ENCODE data around the gene OIP5. TPM values are rescaled to one million over a fixed set of nuclear protein-coding genes. Genes with fewer than 3 reads are reported as not detected.

Gene OIP5
- total and polyA plus RNA-seq, 2 of the 13 experiments (the other 11 are each of a cell fraction or from before 2014, with no cell fraction given) = 10.7 to 38.0 TPM

DNA sequence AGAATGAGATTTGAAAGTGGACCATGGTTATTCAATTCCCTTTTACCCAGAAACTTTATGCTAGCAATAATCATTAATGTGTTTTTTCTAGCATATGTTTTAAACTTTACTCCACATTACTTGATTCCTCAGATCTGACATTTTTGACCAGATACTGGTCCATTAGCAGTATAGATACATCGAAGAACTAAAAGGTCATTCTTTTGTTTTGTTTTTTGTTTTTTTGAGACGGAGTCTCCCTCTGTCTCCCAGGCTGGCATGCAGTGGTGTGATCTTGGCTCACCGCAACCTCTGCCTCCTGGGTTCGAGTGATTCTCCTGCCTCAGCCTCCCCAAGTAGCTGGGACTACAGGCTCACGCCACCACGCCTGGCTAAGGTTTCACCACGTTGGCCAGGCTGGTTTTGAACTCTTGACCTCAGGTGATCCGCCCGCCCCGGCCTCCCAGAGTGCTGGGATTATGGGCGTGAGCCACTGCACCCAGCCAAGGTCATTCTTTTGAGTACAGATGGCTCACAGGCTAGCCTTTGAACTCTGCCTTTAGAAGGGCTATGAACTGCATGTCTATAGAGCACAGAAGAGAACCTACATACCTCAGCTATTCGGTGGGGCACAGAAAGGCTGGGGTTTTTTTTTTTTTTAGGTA lies 72.7 kb downstream of the OIP5 start:
- H3K9me3 ChIP-seq (ENCODE audit: low read length) = no peaks in the 10 kb centered on the region
- H3K79me2 ChIP-seq (ENCODE audit: insufficient read depth, low read length) = no peaks in the 10 kb centered on the region
- peaks cover 6 to 10% of the 10 kb centered on the region in 2 experiments; a peak in 3 of 5 replicates for H3K36me3 ChIP-seq (replicated peaks in 1 of 2; ENCODE audit: control insufficient read depth in 1 of 2, insufficient read depth in 2 of 2, low read length in 2 of 2)
- in situ Hi-C loops (cut with HindIII; ENCODE audit: extremely low pct_ligation_motif_present, low pct_unique_long_range_greater_than_20kb) (no loop called here), intact Hi-C loops (cut with micrococcal nuclease; ENCODE audit: unreplicated experiment) (no loop called here)
- CTCF ChIA-PET (ENCODE audit: low intra/inter-chr PET ratio, low total read pairs) = no interaction called here
- peak overlapping the region in 1 of 3 experiments; percentile 26; a peak in 1 of 6 replicates for H3K4me3 ChIP-seq (replicated peaks in 1 of 3; ENCODE audit: insufficient read depth in 1 of 3, low read depth in 2 of 3, low read length in 3 of 3)
- DNase-seq (ENCODE audit: low spot score) = peak; percentile 96
- WGBS (ENCODE audit: low lambda C conversion rate) = 12% methylated on average over 12 of the region's 12 CpGs
- peak overlapping the region; percentile 6 for H3K4me2 ChIP-seq (ENCODE audit: low read depth, low read length)
- peak; percentile 98 for ATAC-seq
- peak; percentile 86 for FAIRE-seq
- H2AFZ ChIP-seq (ENCODE audit: low read length) = no peak overlapping the region
- peaks cover 85% of the 10 kb centered on the region for H3K4me1 ChIP-seq (ENCODE audit: insufficient read depth, low read length)
- POLR2A ChIA-PET = interaction anchor here (0.6 to 2.2 kb wide), 5 partner anchors 21 to 396 kb away, joined by 3 to 10 read pairs (median 3); partner anchors contain the start of genes CHP1 and EXD1
- H3K27ac ChIP-seq (ENCODE audit: extremely low read length, insufficient read depth, low read length) = peak overlapping the region; percentile 76
- H3K9ac ChIP-seq (ENCODE audit: insufficient read depth, low read depth, low read length) = no peak overlapping the region; the same call in 1 of the 2 replicates
- no TSS peak for BruUV-seq (replicated peaks)
- no peaks in the 10 kb centered on the region for H3K27me3 ChIP-seq (ENCODE audit: control insufficient read depth in 1 of 2, insufficient read depth in 2 of 2, low read length in 2 of 2)
- H4K20me1 ChIP-seq (ENCODE audit: insufficient read depth, low read length) = no peaks in the 10 kb centered on the region
- TF ChIP-seq KLF16 (CRISPR knock-in tag; IDR thresholded peaks at IDR 0.05) = peak in 1 of 2 experiments; percentile 60; a peak in 2 of 4 replicates
- TF ChIP-seq, protein P1, sequence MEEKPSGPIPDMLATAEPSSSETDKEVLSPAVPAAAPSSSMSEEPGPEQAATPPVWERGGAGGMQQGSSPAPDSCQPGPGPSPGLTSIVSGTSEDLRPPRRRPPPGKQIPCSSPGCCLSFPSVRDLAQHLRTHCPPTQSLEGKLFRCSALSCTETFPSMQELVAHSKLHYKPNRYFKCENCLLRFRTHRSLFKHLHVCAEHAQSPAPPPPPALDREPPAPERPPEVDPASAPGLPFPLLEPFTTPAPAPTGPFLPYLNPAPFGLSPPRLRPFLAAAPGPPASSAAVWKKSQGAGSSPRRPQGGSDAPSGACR (CRISPR knock-in tag; IDR thresholded peaks at IDR 0.05) = peak; percentile 70; the same call in 1 of the 2 replicates
- TF ChIP-seq ZNF781 (CRISPR knock-in tag; IDR thresholded peaks at IDR 0.05; ENCODE audit: borderline replicate concordance, not compliant biosample characterization) = peak; percentile 70
- 0 out of 2 replicates have a peak, but pooled peaks have one; percentile 65 for TF ChIP-seq BRD4 (CRISPR knock-in tag; IDR thresholded peaks at IDR 0.05)
- TF ChIP-seq, protein P2, sequence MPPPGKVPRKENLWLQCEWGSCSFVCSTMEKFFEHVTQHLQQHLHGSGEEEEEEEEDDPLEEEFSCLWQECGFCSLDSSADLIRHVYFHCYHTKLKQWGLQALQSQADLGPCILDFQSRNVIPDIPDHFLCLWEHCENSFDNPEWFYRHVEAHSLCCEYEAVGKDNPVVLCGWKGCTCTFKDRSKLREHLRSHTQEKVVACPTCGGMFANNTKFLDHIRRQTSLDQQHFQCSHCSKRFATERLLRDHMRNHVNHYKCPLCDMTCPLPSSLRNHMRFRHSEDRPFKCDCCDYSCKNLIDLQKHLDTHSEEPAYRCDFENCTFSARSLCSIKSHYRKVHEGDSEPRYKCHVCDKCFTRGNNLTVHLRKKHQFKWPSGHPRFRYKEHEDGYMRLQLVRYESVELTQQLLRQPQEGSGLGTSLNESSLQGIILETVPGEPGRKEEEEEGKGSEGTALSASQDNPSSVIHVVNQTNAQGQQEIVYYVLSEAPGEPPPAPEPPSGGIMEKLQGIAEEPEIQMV (CRISPR knock-in tag; IDR thresholded peaks at IDR 0.05; ENCODE audit: low read depth) = peak; percentile 94
- TF ChIP-seq ZNF205 (CRISPR knock-in tag; IDR thresholded peaks at IDR 0.05) = peak; percentile 69; the same call in 1 of the 2 replicates
- TF ChIP-seq, protein P3, sequence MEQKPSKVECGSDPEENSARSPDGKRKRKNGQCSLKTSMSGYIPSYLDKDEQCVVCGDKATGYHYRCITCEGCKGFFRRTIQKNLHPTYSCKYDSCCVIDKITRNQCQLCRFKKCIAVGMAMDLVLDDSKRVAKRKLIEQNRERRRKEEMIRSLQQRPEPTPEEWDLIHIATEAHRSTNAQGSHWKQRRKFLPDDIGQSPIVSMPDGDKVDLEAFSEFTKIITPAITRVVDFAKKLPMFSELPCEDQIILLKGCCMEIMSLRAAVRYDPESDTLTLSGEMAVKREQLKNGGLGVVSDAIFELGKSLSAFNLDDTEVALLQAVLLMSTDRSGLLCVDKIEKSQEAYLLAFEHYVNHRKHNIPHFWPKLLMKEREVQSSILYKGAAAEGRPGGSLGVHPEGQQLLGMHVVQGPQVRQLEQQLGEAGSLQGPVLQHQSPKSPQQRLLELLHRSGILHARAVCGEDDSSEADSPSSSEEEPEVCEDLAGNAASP (CRISPR knock-in tag; IDR thresholded peaks at IDR 0.05; ENCODE audit: borderline replicate concordance) = peak; percentile 95
- TF ChIP-seq ZNF543 (CRISPR knock-in tag; IDR thresholded peaks at IDR 0.05) = peak; percentile 75
- TF ChIP-seq SIX4 (CRISPR knock-in tag; IDR thresholded peaks at IDR 0.05) = peak; percentile 61; the same call in 1 of the 2 replicates
- no peak; the same call in 1 of the 2 replicates for TF ChIP-seq FOXP1 (IDR thresholded peaks at IDR 0.05)
- peak; percentile 67 for TF ChIP-seq FOXP1 (CRISPR knock-in tag; IDR thresholded peaks at IDR 0.05)
- TF ChIP-seq RARA (CRISPR knock-in tag; IDR thresholded peaks at IDR 0.05) = peak; percentile 99
- TF ChIP-seq ZNF18 (CRISPR knock-in tag; IDR thresholded peaks at IDR 0.05; ENCODE audit: insufficient replicate concordance) = peak; percentile 51
- TF ChIP-seq, protein P4, sequence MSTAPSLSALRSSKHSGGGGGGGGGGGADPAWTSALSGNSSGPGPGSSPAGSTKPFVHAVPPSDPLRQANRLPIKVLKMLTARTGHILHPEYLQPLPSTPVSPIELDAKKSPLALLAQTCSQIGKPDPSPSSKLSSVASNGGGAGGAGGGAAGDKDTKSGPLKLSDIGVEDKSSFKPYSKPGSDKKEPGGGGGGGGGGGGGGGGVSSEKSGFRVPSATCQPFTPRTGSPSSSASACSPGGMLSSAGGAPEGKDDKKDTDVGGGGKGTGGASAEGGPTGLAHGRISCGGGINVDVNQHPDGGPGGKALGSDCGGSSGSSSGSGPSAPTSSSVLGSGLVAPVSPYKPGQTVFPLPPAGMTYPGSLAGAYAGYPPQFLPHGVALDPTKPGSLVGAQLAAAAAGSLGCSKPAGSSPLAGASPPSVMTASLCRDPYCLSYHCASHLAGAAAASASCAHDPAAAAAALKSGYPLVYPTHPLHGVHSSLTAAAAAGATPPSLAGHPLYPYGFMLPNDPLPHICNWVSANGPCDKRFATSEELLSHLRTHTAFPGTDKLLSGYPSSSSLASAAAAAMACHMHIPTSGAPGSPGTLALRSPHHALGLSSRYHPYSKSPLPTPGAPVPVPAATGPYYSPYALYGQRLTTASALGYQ (CRISPR knock-in tag; IDR thresholded peaks at IDR 0.05) = peak; percentile 87
- TF ChIP-seq, protein P5, sequence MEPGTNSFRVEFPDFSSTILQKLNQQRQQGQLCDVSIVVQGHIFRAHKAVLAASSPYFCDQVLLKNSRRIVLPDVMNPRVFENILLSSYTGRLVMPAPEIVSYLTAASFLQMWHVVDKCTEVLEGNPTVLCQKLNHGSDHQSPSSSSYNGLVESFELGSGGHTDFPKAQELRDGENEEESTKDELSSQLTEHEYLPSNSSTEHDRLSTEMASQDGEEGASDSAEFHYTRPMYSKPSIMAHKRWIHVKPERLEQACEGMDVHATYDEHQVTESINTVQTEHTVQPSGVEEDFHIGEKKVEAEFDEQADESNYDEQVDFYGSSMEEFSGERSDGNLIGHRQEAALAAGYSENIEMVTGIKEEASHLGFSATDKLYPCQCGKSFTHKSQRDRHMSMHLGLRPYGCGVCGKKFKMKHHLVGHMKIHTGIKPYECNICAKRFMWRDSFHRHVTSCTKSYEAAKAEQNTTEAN (CRISPR knock-in tag; conservative IDR thresholded peaks at IDR 0.05) = 0 out of 2 replicates have a peak, but pooled peaks have one; percentile 75
